Tibial nerve (tissue), 4 donors: Measurements from ENCODE around the gene KLF13. TPM values are rescaled to one million over a fixed set of nuclear protein-coding genes. Genes with fewer than 3 reads are reported as not detected.

Experiments used
- DNase-seq, 2 donors: peaks; one replicate each; pipeline ENCODE4 v3.0.0-alpha.2; 2019; ENCODE audit warnings: low spot score in 2 of 2
- H3K27ac ChIP-seq, 4 donors: fragments of 200-600 bp; sonication (generic) in 3 of 4; one replicate each; pipeline ENCODE4 v1.5.1; 2017 to 2019; ENCODE audit warnings: mild to moderate bottlenecking in 1 of 4
- H3K27me3 ChIP-seq, 2 donors: fragments of 200-600 bp; sonication (generic) in 1 of 2; one replicate each; pipeline versions ENCODE4 v1.5.1 to v1.6.0; 2017 to 2019
- H3K36me3 ChIP-seq, 3 donors: fragments of 200-600 bp; sonication (generic); one replicate each; pipeline ENCODE4 v1.5.1; 2018 to 2019
- H3K4me1 ChIP-seq, 4 donors: fragments of 200-600 bp; sonication (generic) in 3 of 4; one replicate each; pipeline ENCODE4 v1.5.1; 2017 to 2019
- H3K4me3 ChIP-seq, 4 donors: fragments of 200-600 bp; sonication (generic) in 3 of 4; one replicate each; pipeline ENCODE4 v1.5.1; 2017 to 2019; ENCODE audit warnings: mild to moderate bottlenecking in 1 of 4, moderate library complexity in 1 of 4
- H3K9me3 ChIP-seq, 4 donors: fragments of 200-600 bp; sonication (generic) in 3 of 4; one replicate each; pipeline ENCODE4 v1.5.1; 2017 to 2019
- EP300 ChIP-seq, 2 donors: sonication (generic); formaldehyde crosslinking; IDR thresholded peaks; one replicate each; pipeline ENCODE4 v1.6.1; 2017; ENCODE audit warnings: antibody characterized with exemption in 2 of 2, mild to moderate bottlenecking in 1 of 2
- POLR2A ChIP-seq, 2 donors: fragments of 450-650 bp; IDR thresholded peaks; one replicate each; pipeline ENCODE4 v1.6.1; 2017; ENCODE audit warnings: antibody characterized with exemption in 2 of 2, mild to moderate bottlenecking in 2 of 2, moderate library complexity in 2 of 2
- WGBS, 2 donors: methylation state at CpG; one replicate each; pipeline ENCODE4 v1.1.5; 2018; 5-methylcytosine and 5-hydroxymethylcytosine counted together
- total RNA-seq, 4 donors: library from RNA; depleted of rRNA; stranded (reverse); fragments of >200 nt; gene quantifications; one replicate each; pipeline ENCODE4 v1.1.0, GENCODE V29; 2016
- TF ChIP-seq, protein P1 (sequence below), 5 experiments: fragments of 200-600 bp in 3 of 5; fragments of 450-650 bp in 2 of 5; sonication (generic) in 3 of 5; IDR thresholded peaks; one replicate each; pipeline ENCODE4 v1.5.1; 2016 to 2019; ENCODE audit warnings: antibody characterized with exemption in 5 of 5, mild to moderate bottlenecking in 3 of 5, moderate library complexity in 2 of 5

Gene KLF13
- total RNA-seq, 4 donors from 2014 or later = 61.2 to 77.9 (median 75.1) TPM

DNA sequence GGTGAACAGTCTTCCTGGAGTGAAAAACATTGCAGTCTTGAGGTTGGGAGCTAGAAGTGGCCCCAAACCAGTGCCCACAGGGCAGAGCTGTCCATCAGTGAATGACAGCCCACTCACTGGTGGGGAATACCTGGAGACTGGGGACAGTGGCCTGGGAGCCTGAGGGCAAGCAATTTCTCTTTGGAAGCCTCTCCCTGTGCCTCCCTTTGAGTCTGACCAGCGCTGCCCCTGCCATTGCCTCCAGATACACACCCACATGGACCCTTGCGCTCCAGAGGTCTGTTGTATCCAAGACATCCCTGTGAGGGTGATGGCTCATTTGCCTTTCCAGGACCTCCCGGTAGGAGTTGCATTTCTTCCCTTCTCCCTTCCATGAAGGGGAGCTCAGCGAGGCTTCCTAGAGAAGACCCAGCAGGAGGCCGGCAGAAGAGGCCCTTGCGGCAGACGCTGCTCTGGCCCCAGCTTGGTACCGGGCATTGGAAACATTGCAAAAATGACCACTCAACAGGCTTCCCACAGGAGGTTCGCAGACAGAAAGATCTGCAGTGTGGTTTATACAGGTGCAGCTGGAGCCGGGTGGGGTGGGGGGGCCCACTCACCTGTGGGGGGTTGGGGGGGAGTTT, 38.5 kb downstream of the KLF13 start:
- Histone ChIP-seq H3K27me3 (no peaks in the 10 kb centered on the region), H3K27ac (peak overlapping the region; percentile 90 to 95 (median 94)), H3K36me3 (no peaks in the 10 kb centered on the region), H3K4me1 (peaks cover 0 to 93% (median 76%) of the 10 kb centered on the region in 4 donors), H3K9me3 (no peaks in the 10 kb centered on the region), H3K4me3 (peak overlapping the region in 3 of 4 donors; percentile 16 to 49 (median 24))
- no peak for TF ChIP-seq EP300 (IDR thresholded peaks at IDR 0.05)
- TF ChIP-seq, protein P1, sequence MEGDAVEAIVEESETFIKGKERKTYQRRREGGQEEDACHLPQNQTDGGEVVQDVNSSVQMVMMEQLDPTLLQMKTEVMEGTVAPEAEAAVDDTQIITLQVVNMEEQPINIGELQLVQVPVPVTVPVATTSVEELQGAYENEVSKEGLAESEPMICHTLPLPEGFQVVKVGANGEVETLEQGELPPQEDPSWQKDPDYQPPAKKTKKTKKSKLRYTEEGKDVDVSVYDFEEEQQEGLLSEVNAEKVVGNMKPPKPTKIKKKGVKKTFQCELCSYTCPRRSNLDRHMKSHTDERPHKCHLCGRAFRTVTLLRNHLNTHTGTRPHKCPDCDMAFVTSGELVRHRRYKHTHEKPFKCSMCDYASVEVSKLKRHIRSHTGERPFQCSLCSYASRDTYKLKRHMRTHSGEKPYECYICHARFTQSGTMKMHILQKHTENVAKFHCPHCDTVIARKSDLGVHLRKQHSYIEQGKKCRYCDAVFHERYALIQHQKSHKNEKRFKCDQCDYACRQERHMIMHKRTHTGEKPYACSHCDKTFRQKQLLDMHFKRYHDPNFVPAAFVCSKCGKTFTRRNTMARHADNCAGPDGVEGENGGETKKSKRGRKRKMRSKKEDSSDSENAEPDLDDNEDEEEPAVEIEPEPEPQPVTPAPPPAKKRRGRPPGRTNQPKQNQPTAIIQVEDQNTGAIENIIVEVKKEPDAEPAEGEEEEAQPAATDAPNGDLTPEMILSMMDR (IDR thresholded peaks at IDR 0.05) = no peak
- TF ChIP-seq POLR2A (IDR thresholded peaks at IDR 0.05) = no peak
- DNase-seq = no peak
- 61 to 69% methylated on average over 10 of the region's 10 CpGs for WGBS, 2 donors

DNA sequence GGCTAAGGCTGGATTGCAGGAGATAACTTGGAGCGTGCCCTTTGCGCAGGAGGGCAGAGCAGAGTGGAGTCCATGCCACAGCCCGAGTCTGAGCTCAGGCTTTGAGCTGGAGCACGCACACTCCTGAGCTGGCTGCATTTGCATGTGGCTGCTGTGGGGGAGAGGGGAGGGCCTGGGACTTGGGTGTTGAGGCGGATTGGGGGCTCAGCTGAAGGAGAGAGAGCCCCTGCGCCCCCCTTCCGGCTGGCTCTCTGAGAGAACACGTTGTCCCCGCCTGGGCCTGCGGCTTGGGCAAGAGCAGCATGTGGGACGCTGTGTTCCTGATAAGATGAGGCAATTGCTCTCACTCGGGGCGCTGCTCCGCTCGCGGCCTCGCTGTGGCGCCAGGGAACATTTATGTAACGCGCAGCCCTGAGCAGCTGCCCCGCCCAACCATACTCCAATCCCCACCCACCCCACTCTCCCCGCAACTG, 39.1 kb downstream of the KLF13 start:
- Histone ChIP-seq H3K4me1 (peaks cover 0 to 93% (median 72%) of the 10 kb centered on the region in 4 donors), H3K27me3 (no peaks in the 10 kb centered on the region), H3K36me3 (no peaks in the 10 kb centered on the region), H3K9me3 (no peaks in the 10 kb centered on the region), H3K27ac (peak overlapping the region; percentile 90 to 95 (median 94)), H3K4me3 (peak overlapping the region; percentile 25 to 49 (median 40))
- peak in 1 of 2 donors; percentile 55 for TF ChIP-seq POLR2A (IDR thresholded peaks at IDR 0.05)
- peak; percentile 100 for TF ChIP-seq EP300 (IDR thresholded peaks at IDR 0.05)
- TF ChIP-seq, protein P1 (IDR thresholded peaks at IDR 0.05) = peak; percentile 36 to 76 (median 56)
- 6 to 18% methylated on average over 21 to 22 of the region's 22 CpGs for WGBS, 2 donors
- peak; percentile 90 to 95 for DNase-seq

DNA sequence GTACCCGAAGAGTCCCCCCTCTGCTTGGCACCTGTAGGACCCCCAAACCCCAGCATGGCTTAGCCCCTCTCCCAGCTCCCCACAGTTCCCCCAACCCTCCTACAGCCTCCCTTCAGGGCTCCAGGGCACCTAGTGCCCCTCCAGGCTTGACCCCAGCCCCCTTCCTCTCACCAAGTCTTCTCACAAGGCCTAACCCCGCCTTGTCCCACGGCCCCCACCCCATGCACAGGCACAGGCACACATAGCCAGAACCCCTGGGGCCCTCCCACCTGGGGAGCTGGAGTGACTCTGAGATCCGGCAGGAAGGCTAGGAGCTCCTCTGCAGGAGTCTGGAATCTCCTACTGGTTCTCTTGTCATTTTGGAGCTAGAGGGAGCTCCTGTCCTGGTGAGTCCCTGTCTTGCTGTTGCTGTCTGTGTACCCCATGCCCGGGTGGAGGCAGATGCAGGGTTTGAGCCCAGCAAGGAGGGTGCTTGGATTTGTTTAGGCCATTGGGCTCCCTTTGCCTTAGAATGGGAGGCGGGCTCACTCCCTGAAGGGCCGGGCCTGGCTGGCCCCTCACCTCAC, 39.6 kb downstream of the KLF13 start:
- WGBS, 2 donors = 44 to 46% methylated on average over 6 to 7 of the region's 7 CpGs
- no peaks in the 10 kb centered on the region for H3K9me3 ChIP-seq
- H3K27ac ChIP-seq = peak overlapping the region; percentile 90 to 95 (median 94)
- no peaks in the 10 kb centered on the region for H3K27me3 ChIP-seq
- no peaks in the 10 kb centered on the region for H3K36me3 ChIP-seq
- peak; percentile 37 to 54 for DNase-seq
- H3K4me1 ChIP-seq = peaks cover 0 to 93% (median 69%) of the 10 kb centered on the region in 4 donors
- TF ChIP-seq, protein P1 (IDR thresholded peaks at IDR 0.05) = peak in 2 of 5 experiments; percentile 24 to 30
- TF ChIP-seq EP300 (IDR thresholded peaks at IDR 0.05) (no peak), POLR2A (IDR thresholded peaks at IDR 0.05) (no peak)
- peak overlapping the region; percentile 25 to 49 (median 40) for H3K4me3 ChIP-seq

DNA sequence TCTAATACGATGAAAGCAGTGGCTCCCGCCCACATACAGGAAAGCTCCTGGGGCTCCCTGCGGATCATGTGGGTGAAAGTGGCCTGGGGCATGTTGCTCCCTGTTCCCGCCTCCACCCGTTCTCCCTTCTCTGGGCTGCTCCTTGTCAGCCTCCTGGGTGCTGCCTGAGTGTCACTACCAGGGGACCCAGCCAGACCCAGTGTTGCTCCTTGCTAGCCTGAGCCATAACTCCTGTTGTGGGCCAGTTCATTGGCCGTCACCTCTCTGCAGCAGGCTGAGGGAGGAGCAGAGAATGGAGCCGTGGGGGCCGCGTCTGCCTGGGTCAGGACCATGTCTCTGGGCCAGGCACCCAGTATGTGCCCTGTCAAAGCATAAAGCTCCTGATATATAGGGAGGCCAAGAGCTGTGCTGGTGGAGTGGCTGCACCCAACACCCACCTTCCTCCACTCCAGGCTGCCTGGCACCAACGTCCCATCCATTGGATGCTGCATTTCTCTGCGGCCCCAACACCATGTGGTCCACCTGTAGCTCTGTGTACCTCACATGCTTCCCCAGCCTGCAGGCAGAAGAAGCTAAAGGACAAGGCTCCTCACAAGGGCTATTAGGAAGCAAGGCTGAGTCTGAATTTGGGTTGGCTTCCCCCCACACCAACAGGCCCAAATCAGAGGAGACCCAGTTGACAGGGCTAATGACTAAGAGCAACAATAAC, 40.5 kb downstream of the KLF13 start:
- peaks cover 0 to 93% (median 65%) of the 10 kb centered on the region in 4 donors for H3K4me1 ChIP-seq
- WGBS, 2 donors = 62 to 69% methylated on average over 10 to 11 of the region's 11 CpGs
- no peaks in the 10 kb centered on the region for H3K9me3 ChIP-seq
- H3K4me3 ChIP-seq = peak overlapping the region in 2 of 4 donors; percentile 38 to 49
- H3K36me3 ChIP-seq = peaks cover 0 to 4% (median 0%) of the 10 kb centered on the region in 3 donors
- TF ChIP-seq, protein P1 (IDR thresholded peaks at IDR 0.05) = no peak
- TF ChIP-seq POLR2A (IDR thresholded peaks at IDR 0.05) (no peak), EP300 (IDR thresholded peaks at IDR 0.05) (peak in 1 of 2 donors; percentile 9)
- H3K27ac ChIP-seq = peak overlapping the region; percentile 90 to 95 (median 94)
- no peak for DNase-seq
- no peaks in the 10 kb centered on the region for H3K27me3 ChIP-seq
